ENCODE measurements around the gene PAIP2B.
A peak's percentile ranks its signal among the peaks of the same experiment; 100 is the strongest.

PAIP2B gene

GRCh38 chr2:71226096-71226964, 573 bp downstream of the PAIP2B start (continued):
- TF ChIP-seq KLF1 (tag by site-specific recombination; IDR thresholded peaks at IDR 0.05) (0 out of 2 replicates have a peak, but pooled peaks have one; percentile 29), ZNF677 (tag by site-specific recombination; IDR thresholded peaks at IDR 0.05) (no peak), ZNF513 (tag by site-specific recombination; IDR thresholded peaks at IDR 0.05) (no peak), ZNF623 (tag by site-specific recombination; IDR thresholded peaks at IDR 0.05) (no peak), MYNN (tag by site-specific recombination; IDR thresholded peaks at IDR 0.05; ENCODE audit: borderline replicate concordance) (no peak), ZNF302 (tag by site-specific recombination; IDR thresholded peaks at IDR 0.05; ENCODE audit: low read depth) (no peak), SCRT2 (tag by site-specific recombination; IDR thresholded peaks at IDR 0.05) (peak; percentile 70; the same call in 1 of the 2 replicates), ZNF221 (tag by site-specific recombination; IDR thresholded peaks at IDR 0.05; ENCODE audit: borderline replicate concordance) (no peak), ZEB2 (tag by site-specific recombination; IDR thresholded peaks at IDR 0.05) (0 out of 2 replicates have a peak, but pooled peaks have one; percentile 49), YY2 (tag by site-specific recombination; IDR thresholded peaks at IDR 0.05) (no peak), ZNF837 (tag by site-specific recombination; IDR thresholded peaks at IDR 0.05) (no peak), EGR2 (tag by site-specific recombination; IDR thresholded peaks at IDR 0.05; ENCODE audit: low read depth) (no peak), WT1 (tag by site-specific recombination; IDR thresholded peaks at IDR 0.05) (peak; percentile 81), ZNF558 (tag by site-specific recombination; IDR thresholded peaks at IDR 0.05) (no peak), ZNF626 (tag by site-specific recombination; IDR thresholded peaks at IDR 0.05) (no peak), ZNF18 (tag by site-specific recombination; IDR thresholded peaks at IDR 0.05) (no peak), ZNF426 (tag by site-specific recombination; IDR thresholded peaks at IDR 0.05) (no peak), ZNF514 (tag by site-specific recombination; IDR thresholded peaks at IDR 0.05) (no peak), ZNF791 (tag by site-specific recombination; IDR thresholded peaks at IDR 0.05) (peak; percentile 38; the same call in 1 of the 2 replicates), GLIS1 (tag by site-specific recombination; IDR thresholded peaks at IDR 0.05) (0 out of 2 replicates have a peak, but pooled peaks have one; percentile 33), ZNF341 (tag by site-specific recombination; IDR thresholded peaks at IDR 0.05; ENCODE audit: low read depth) (peak; percentile 54), ZBTB7A (tag by site-specific recombination; IDR thresholded peaks at IDR 0.05; ENCODE audit: low read depth) (peak; percentile 48; the same call in 1 of the 2 replicates), ZNF747 (tag by site-specific recombination; IDR thresholded peaks at IDR 0.05) (no peak), ZNF248 (tag by site-specific recombination; IDR thresholded peaks at IDR 0.05) (no peak), ZNF596 (tag by site-specific recombination; IDR thresholded peaks at IDR 0.05) (no peak), ZNF140 (tag by site-specific recombination; IDR thresholded peaks at IDR 0.05) (no peak), PRDM6 (tag by site-specific recombination; IDR thresholded peaks at IDR 0.05) (no peak), ZIC2 (tag by site-specific recombination; IDR thresholded peaks at IDR 0.05) (peak; percentile 32; the same call in 1 of the 2 replicates), ZNF585B (tag by site-specific recombination; IDR thresholded peaks at IDR 0.05) (0 out of 2 replicates have a peak, but pooled peaks have one; percentile 10), ZNF658 (tag by site-specific recombination; IDR thresholded peaks at IDR 0.05) (no peak), KLF7 (tag by site-specific recombination; IDR thresholded peaks at IDR 0.05; ENCODE audit: borderline replicate concordance) (no peak), ZNF776 (tag by site-specific recombination; IDR thresholded peaks at IDR 0.05; ENCODE audit: borderline replicate concordance) (no peak), ZNF530 (tag by site-specific recombination; IDR thresholded peaks at IDR 0.05; ENCODE audit: low read depth) (no peak), ZFP3 (tag by site-specific recombination; IDR thresholded peaks at IDR 0.05; ENCODE audit: low read depth) (no peak)

Data from HEK293 (cell line).